GM12873 (cell line): Measurements from ENCODE around the gene WWP2.

ENCODE experiments used
- CTCF ChIP-seq: IDR thresholded peaks from 2 replicates; pipeline ENCODE4 v1.5.1; 2012; ENCODE audit warnings: low read depth, mild to moderate bottlenecking, moderate library complexity, low read length, control low read depth; ENCODE audit not compliant: insufficient read depth; ENCODE audit errors: missing control alignments

WWP2 gene

GRCh38 chr16:69754469-69755310 lies 7.4 kb upstream of the WWP2 start, which contains the start of gene NOB1:
Gene NOB1 (minus strand): TSS chr16:69754926. CDS start chr16:69754910, 16 bp downstream.
- peak; percentile 99 for TF ChIP-seq CTCF

- no peak for TF ChIP-seq CTCF
Measured at GRCh38 chr16:69756705-69757104, 5.4 kb upstream of the WWP2 start.

GRCh38 chr16:69762814-69763598 lies 874 bp downstream of the WWP2 start:
- no peak for TF ChIP-seq CTCF

- no peak for TF ChIP-seq CTCF
Measured at GRCh38 chr16:69763599-69763942, 1.4 kb downstream of the WWP2 start.

GRCh38 chr16:69767459-69768229 lies 5.5 kb downstream of the WWP2 start:
- TF ChIP-seq CTCF: no peak

GRCh38 chr16:69768666-69769065 lies 6.5 kb downstream of the WWP2 start:
- no peak for TF ChIP-seq CTCF

GRCh38 chr16:69769404-69769803 lies 7.3 kb downstream of the WWP2 start:
- no peak for TF ChIP-seq CTCF
